BE2C (cell line): Measurements from ENCODE around the gene CLSTN2.

Experiments used
- DNase-seq: peaks from one replicate; pipeline ENCODE4 v3.0.0-alpha.2; 2020
- H3K27me3 ChIP-seq: fragments of 250-450 bp; sonication (Bioruptor Pico); 2 replicates; pipeline ENCODE4 v1.5.1; 2020; ENCODE audit warnings: mild to moderate bottlenecking
- H3K36me3 ChIP-seq: fragments of 250-450 bp; sonication (Bioruptor Pico); 2 replicates; pipeline ENCODE4 v1.5.1; 2020; ENCODE audit warnings: mild to moderate bottlenecking
- H3K4me1 ChIP-seq: fragments of 250-450 bp; sonication (Bioruptor Pico); 2 replicates; pipeline ENCODE4 v1.5.1; 2020
- H3K4me3 ChIP-seq: 2 replicates; pipeline ENCODE4 v1.5.1; 2011; ENCODE audit warnings: low read depth, low read length
- H3K9me3 ChIP-seq: fragments of 250-450 bp; sonication (Bioruptor Pico); 2 replicates; pipeline ENCODE4 v1.5.1; 2020
- CTCF ChIP-seq: IDR thresholded peaks from 2 replicates; pipeline ENCODE4 v1.5.1; 2012; ENCODE audit warnings: mild to moderate bottlenecking, low read depth, low read length

Gene CLSTN2

GRCh38 chr3:140563206-140563760, 628.3 kb downstream of the CLSTN2 start:
- DNase-seq: no peak
- no peaks in the 10 kb centered on the region for H3K36me3 ChIP-seq
- H3K27me3 ChIP-seq: no peaks in the 10 kb centered on the region
- TF ChIP-seq CTCF: no peak
- H3K4me3 ChIP-seq: no peak overlapping the region
- no peaks in the 10 kb centered on the region for H3K9me3 ChIP-seq
- H3K4me1 ChIP-seq: no peaks in the 10 kb centered on the region

- DNase-seq: no peak
- TF ChIP-seq CTCF: no peak
- H3K27me3 ChIP-seq: no peaks in the 10 kb centered on the region
- no peaks in the 10 kb centered on the region for H3K9me3 ChIP-seq
- H3K4me3 ChIP-seq: no peak overlapping the region
- no peaks in the 10 kb centered on the region for H3K4me1 ChIP-seq
- no peaks in the 10 kb centered on the region for H3K36me3 ChIP-seq
These were observed 633.1 kb downstream of the CLSTN2 start for GRCh38 chr3:140568131-140568530.

- Histone ChIP-seq H3K4me1 (no peaks in the 10 kb centered on the region), H3K9me3 (no peaks in the 10 kb centered on the region), H3K36me3 (no peaks in the 10 kb centered on the region), H3K4me3 (no peak overlapping the region), H3K27me3 (no peaks in the 10 kb centered on the region)
- DNase-seq: no peak
- no peak for TF ChIP-seq CTCF
These were observed 634.0 kb downstream of the CLSTN2 start for GRCh38 chr3:140568842-140569520.

- Histone ChIP-seq H3K4me3 (no peak overlapping the region), H3K9me3 (no peaks in the 10 kb centered on the region), H3K27me3 (no peaks in the 10 kb centered on the region), H3K36me3 (no peaks in the 10 kb centered on the region), H3K4me1 (no peaks in the 10 kb centered on the region)
- DNase-seq: peak; percentile 30
- TF ChIP-seq CTCF: no peak
These were observed 635.6 kb downstream of the CLSTN2 start for GRCh38 chr3:140570602-140571001.

GRCh38 chr3:140571836-140572235, 636.9 kb downstream of the CLSTN2 start:
- no peak for TF ChIP-seq CTCF
- H3K4me1 ChIP-seq: no peaks in the 10 kb centered on the region
- H3K27me3 ChIP-seq: no peaks in the 10 kb centered on the region
- H3K9me3 ChIP-seq: no peaks in the 10 kb centered on the region
- DNase-seq: no peak
- H3K36me3 ChIP-seq: no peaks in the 10 kb centered on the region
- H3K4me3 ChIP-seq: no peak overlapping the region

- Histone ChIP-seq H3K4me1 (no peaks in the 10 kb centered on the region), H3K27me3 (no peaks in the 10 kb centered on the region), H3K9me3 (no peaks in the 10 kb centered on the region), H3K36me3 (no peaks in the 10 kb centered on the region), H3K4me3 (no peak overlapping the region)
- DNase-seq: no peak
- TF ChIP-seq CTCF: no peak
These were observed 637.3 kb downstream of the CLSTN2 start for GRCh38 chr3:140572334-140572733.
